Upper lobe of left lung (tissue), 6 donors: ENCODE results near the gene ZDHHC5. TPM values are rescaled to one million over a fixed set of nuclear protein-coding genes. Genes with fewer than 3 reads are reported as not detected.

Experiments
- ATAC-seq, 2 donors: fragments of 200-7000 bp; cut with Tn5 transposase; one replicate each; pipeline ENCODE4 v1.9.1; 2022; ENCODE audit warnings: mild to moderate bottlenecking in 2 of 2, moderate library complexity in 2 of 2; ENCODE audit not compliant: low FRiP score in 2 of 2
- DNase-seq, 2 donors: peaks; one replicate each; pipeline ENCODE4 v3.0.0-alpha.2; 2019 to 2020
- H3K27ac ChIP-seq, 4 donors: fragments of 200-600 bp; sonication (generic); one replicate each; pipeline ENCODE4 v1.5.1; 2016 to 2019
- H3K27me3 ChIP-seq, 4 donors: fragments of 200-600 bp; sonication (generic); one replicate each; pipeline ENCODE4 v1.5.1; 2017 to 2019
- H3K36me3 ChIP-seq, 4 donors: fragments of 200-600 bp; sonication (generic); one replicate each; pipeline ENCODE4 v1.5.1; 2016 to 2019
- H3K4me1 ChIP-seq, 4 donors: fragments of 200-600 bp; sonication (generic); one replicate each; pipeline ENCODE4 v1.5.1; 2018 to 2019
- H3K4me3 ChIP-seq, 4 donors: fragments of 200-600 bp; sonication (generic); one replicate each; pipeline ENCODE4 v1.5.1; 2017 to 2019; ENCODE audit warnings: mild to moderate bottlenecking in 2 of 4, moderate library complexity in 1 of 4
- H3K9me3 ChIP-seq, 4 donors: fragments of 200-600 bp; sonication (generic); one replicate each; pipeline ENCODE4 v1.5.1; 2018 to 2019
- CTCF ChIP-seq, 6 experiments: fragments of 450-650 bp in 4 of 6; fragments of 200-600 bp in 2 of 6; sonication (generic) in 2 of 6; IDR thresholded peaks; one replicate each; pipeline ENCODE4 v1.5.1; 2016 to 2019; ENCODE audit warnings: antibody characterized with exemption in 6 of 6
- EP300 ChIP-seq, 4 donors: sonication (generic); formaldehyde crosslinking; IDR thresholded peaks; one replicate each; pipeline ENCODE4 v1.5.1; 2017; ENCODE audit warnings: antibody characterized with exemption in 4 of 4, control low read depth in 2 of 4
- POLR2A ChIP-seq, 4 donors: fragments of 450-650 bp; IDR thresholded peaks; one replicate each; pipeline ENCODE4 v1.5.1; 2016 to 2017; ENCODE audit warnings: antibody characterized with exemption in 4 of 4, mild to moderate bottlenecking in 2 of 4
- POLR2AphosphoS5 ChIP-seq, 2 donors: sonication (generic); formaldehyde crosslinking; IDR thresholded peaks; one replicate each; pipeline ENCODE4 v1.5.1; 2017; ENCODE audit warnings: antibody characterized with exemption in 2 of 2
- WGBS, 2 donors: methylation state at CpG; one replicate each; pipeline ENCODE4 v1.1.5; 2017 to 2018; 5-methylcytosine and 5-hydroxymethylcytosine counted together
- total RNA-seq, 6 donors: library from RNA; depleted of rRNA in 4 of 6; stranded (reverse); fragments of >200 nt in 4 of 6; gene quantifications; one replicate each; pipeline versions ENCODE4 v1.1.0 to v1.2.1, GENCODE V29; 2016 to 2021
- donor health status: DM: no; HTN: no; CAD: no; lungs with moderate emphysema.
- donor health status: DM: no; HTN: yes; CAD: no; lungs with severe emphysema.

Gene ZDHHC5
- total RNA-seq, 6 donors from 2014 or later, result 45.1 to 81.9 (median 58.7) TPM

- WGBS, 2 donors, result 93 to 95% methylated on average over 7 of the region's 7 CpGs
- H3K4me3 ChIP-seq, result no peak overlapping the region
- H3K9me3 ChIP-seq, result no peaks in the 10 kb centered on the region
- DNase-seq, result no peak
- H3K36me3 ChIP-seq, result no peaks in the 10 kb centered on the region
- TF ChIP-seq CTCF (IDR thresholded peaks at IDR 0.05), result no peak
- no peak for TF ChIP-seq POLR2A (IDR thresholded peaks at IDR 0.05)
- TF ChIP-seq POLR2AphosphoS5 (IDR thresholded peaks at IDR 0.05), result no peak
- no peak for TF ChIP-seq EP300 (IDR thresholded peaks at IDR 0.05)
- H3K27me3 ChIP-seq, result no peaks in the 10 kb centered on the region
- H3K4me1 ChIP-seq, result peaks cover 0 to 3% (median 0%) of the 10 kb centered on the region in 4 donors
- H3K27ac ChIP-seq, result no peak overlapping the region
- ATAC-seq, result no peak
Observed at GRCh38 chr11:57729479-57729878, 61.6 kb downstream of the ZDHHC5 start.

GRCh38 chr11:57732661-57733060 is 64.7 kb downstream of the ZDHHC5 start:
- DNase-seq, result no peak
- H3K4me3 ChIP-seq, result no peak overlapping the region
- TF ChIP-seq POLR2AphosphoS5 (IDR thresholded peaks at IDR 0.05) (no peak), POLR2A (IDR thresholded peaks at IDR 0.05) (no peak), EP300 (IDR thresholded peaks at IDR 0.05) (no peak), CTCF (IDR thresholded peaks at IDR 0.05) (no peak)
- H3K27ac ChIP-seq, result no peak overlapping the region
- ATAC-seq, result no peak
- no peaks in the 10 kb centered on the region for H3K27me3 ChIP-seq
- no peaks in the 10 kb centered on the region for H3K9me3 ChIP-seq
- peaks cover 0 to 4% (median 1%) of the 10 kb centered on the region in 4 donors for H3K36me3 ChIP-seq
- 86 to 91% methylated on average over 1 of the region's 1 CpG for WGBS, 2 donors
- peaks cover 0 to 3% (median 0%) of the 10 kb centered on the region in 4 donors for H3K4me1 ChIP-seq

GRCh38 chr11:57735619-57736298 is 67.8 kb downstream of the ZDHHC5 start:
- WGBS, 2 donors, result 76 to 87% methylated on average over 3 of the region's 3 CpGs
- TF ChIP-seq CTCF (IDR thresholded peaks at IDR 0.05) (no peak), POLR2A (IDR thresholded peaks at IDR 0.05) (no peak), POLR2AphosphoS5 (IDR thresholded peaks at IDR 0.05) (no peak), EP300 (IDR thresholded peaks at IDR 0.05) (no peak)
- no peaks in the 10 kb centered on the region for H3K9me3 ChIP-seq
- H3K4me3 ChIP-seq, result no peak overlapping the region
- ATAC-seq (no peak), DNase-seq (no peak)
- H3K27me3 ChIP-seq, result no peaks in the 10 kb centered on the region
- peaks cover 0 to 23% (median 12%) of the 10 kb centered on the region in 4 donors for H3K36me3 ChIP-seq
- H3K27ac ChIP-seq, result no peak overlapping the region
- peaks cover 0 to 7% (median 1%) of the 10 kb centered on the region in 4 donors for H3K4me1 ChIP-seq

GRCh38 chr11:57741132-57742086 is 73.5 kb downstream of the ZDHHC5 start, which contains the start of gene SELENOH:
TSS of gene SELENOH (plus strand) at chr11:57741491. CDS start at chr11:57741596, 105 bp downstream.
- peak; percentile 96 to 97 for TF ChIP-seq POLR2AphosphoS5 (IDR thresholded peaks at IDR 0.05)
- peak in 1 of 6 experiments; percentile 21 for TF ChIP-seq CTCF (IDR thresholded peaks at IDR 0.05)
- TF ChIP-seq EP300 (IDR thresholded peaks at IDR 0.05), result peak in 1 of 4 donors; percentile 85
- peak in 3 of 4 donors; percentile 51 to 87 (median 85) for TF ChIP-seq POLR2A (IDR thresholded peaks at IDR 0.05)
- H3K36me3 ChIP-seq, result peaks cover 2 to 56% (median 28%) of the 10 kb centered on the region in 4 donors
- no peaks in the 10 kb centered on the region for H3K9me3 ChIP-seq
- peak within 1 kb of the TSS; percentile 94 to 96 (median 95) for H3K27ac ChIP-seq
- no peaks in the 10 kb centered on the region for H3K27me3 ChIP-seq
- peak; percentile 94 to 99 for DNase-seq
- WGBS, 2 donors, result 1 to 3% methylated on average over 16 to 74 of the region's 75 CpGs
- peak within 1 kb of the TSS; percentile 81 to 93 (median 87) for H3K4me3 ChIP-seq
- peak; percentile 99 for ATAC-seq
- H3K4me1 ChIP-seq, result peaks cover 9 to 21% (median 14%) of the 10 kb centered on the region in 4 donors
